Stimulated activated CD4-positive, alpha-beta T cell treated with anti-CD3 and anti-CD28 coated beads, Interleukin-2, amount 100 ng/mL, for 24 hours (primary cell): ENCODE data around the gene CDHR1.
"Not testable (repeated sequence)": the region's sequence is repeated elsewhere in the genome, so short reads cannot be mapped to it uniquely, and the experiment has no call there.

ENCODE experiments used
- DNase-seq, 2 donors: peaks; one replicate each; pipeline ENCODE4 v3.0.0-alpha.2; 2020

Gene CDHR1

DNA sequence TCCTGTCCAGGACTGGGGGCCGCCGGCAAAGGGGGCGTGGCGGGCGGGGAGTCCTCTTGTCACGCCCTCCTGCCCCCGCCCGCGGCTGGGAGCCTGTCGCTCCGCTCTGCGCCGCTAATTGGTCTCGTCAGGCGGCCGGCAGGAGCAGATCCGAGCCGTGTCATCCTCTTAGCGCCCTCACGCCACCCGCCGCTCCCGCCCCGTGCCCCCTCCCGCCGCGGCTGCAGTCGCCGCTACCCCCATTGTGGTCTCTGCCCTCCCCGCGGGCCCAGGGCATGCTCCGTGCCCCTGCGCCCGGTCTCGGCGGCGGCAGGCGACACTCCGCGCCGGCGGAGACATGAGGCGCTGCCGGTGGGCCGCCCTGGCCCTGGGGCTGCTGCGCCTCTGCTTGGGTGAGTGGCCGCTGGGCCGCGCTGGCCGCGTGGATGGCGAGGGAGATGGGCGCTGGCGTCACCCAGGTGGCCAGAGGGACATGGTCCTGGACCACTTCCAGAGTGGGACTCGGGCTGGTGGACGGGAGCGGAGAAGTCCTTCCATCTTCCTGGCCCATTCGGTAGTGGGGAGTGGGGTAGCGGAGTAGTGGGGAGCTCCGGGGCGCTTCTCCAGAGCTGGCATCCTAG lies at the start of gene CDHR1:
Gene CDHR1, plus strand, starts transcription at position 114 of the 620 bp plus-strand sequence. Its CDS starts 224 bp downstream, at position 338.
- peak; percentile 37 to 58 for DNase-seq

DNA sequence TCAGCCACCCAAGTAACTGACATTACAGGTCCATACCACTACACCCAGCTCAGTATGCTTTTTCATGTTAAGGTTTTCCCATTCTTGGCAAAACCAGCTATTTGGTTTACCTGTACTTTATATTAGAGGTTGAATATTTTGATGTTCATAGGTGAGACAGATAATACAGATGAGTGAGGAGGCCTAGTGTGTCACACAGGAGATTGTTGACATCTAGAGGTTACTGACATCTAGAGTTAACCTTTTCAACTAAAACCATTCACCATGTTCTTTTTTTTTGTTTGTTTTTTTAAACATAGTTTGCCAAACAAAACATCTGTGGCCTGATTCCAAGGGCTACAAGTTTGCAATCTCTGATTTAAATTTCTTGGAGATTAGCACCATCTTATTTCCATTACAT lies 47.0 kb upstream of the CDHR1 start:
- DNase-seq: no peak

DNA sequence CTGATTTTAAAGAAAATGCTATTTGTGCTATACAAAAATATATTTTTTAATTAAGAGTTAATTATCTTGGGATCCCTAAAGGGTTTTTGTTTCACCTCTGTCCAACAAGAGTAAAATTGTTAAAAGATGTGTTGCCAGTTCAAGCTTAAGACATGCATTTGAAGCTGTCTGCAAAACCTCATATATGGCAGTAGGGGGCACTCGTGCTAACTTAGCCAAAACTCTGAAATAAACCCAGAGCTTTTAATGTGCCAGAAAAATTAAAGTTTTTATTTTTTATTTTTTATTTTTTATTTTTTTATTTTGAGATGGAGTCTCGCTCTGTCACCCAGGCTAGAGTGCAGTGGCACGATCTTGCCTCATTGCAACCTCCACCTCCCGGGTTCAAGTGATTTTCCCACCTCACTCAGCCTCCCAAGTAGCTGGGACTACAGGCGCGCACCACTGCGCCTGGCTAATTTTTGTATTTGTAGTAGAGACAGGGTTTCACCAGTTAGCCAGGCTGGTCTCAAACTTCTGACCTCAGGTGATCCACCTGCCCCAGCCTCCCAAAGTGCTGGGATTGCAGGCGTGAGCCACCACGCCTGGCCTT lies 46.2 kb upstream of the CDHR1 start:
- DNase-seq: not testable (repeated sequence)

DNA sequence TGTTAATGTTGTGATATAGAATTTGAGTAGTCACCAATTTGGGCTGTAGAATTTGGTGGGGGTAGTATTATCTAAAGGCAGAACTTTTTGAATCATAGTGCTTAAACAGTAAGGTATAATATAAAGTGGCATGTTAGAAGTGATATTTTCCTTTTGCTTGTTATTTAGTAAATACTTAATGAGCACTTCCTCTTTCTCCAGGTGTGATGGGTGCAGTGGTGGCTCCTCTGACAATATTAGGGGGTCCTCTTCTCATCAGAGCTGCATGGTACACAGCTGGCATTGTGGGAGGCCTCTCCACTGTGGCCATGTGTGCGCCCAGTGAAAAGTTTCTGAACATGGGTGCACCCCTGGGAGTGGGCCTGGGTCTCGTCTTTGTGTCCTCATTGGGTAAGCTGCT lies 44.5 kb upstream of the CDHR1 start:
- DNase-seq: no peak

DNA sequence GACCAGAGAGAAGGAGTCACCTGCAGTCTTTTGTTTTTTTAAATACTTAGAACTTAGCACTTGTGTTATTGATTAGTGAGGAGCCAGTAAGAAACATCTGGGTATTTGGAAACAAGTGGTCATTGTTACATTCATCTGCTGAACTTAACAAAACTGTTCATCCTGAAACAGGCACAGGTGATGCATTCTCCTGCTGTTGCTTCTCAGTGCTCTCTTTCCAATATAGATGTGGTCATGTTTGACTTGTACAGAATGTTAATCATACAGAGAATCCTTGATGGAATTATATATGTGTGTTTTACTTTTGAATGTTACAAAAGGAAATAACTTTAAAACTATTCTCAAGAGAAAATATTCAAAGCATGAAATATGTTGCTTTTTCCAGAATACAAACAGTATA lies 41.6 kb upstream of the CDHR1 start:
- DNase-seq: no peak

DNA sequence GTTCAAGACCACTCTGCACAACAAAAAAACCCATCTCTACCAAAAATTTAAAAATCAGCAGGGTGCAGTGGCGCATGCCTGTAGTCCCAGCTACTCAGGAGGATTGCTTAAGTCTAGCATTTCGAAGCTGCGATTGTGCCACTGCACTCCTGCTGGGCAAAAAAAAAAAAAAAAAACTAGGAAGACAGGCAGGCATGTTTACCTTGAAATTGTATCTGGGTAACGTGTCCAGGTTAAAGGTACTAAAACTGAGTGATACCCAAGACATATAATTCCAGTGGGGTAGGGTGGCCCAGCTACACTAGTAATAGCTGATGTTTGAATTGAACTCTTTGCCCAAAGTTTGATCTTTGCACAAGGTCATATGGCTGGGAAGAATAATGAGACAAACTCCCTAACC lies 38.8 kb upstream of the CDHR1 start:
- no peak for DNase-seq

DNA sequence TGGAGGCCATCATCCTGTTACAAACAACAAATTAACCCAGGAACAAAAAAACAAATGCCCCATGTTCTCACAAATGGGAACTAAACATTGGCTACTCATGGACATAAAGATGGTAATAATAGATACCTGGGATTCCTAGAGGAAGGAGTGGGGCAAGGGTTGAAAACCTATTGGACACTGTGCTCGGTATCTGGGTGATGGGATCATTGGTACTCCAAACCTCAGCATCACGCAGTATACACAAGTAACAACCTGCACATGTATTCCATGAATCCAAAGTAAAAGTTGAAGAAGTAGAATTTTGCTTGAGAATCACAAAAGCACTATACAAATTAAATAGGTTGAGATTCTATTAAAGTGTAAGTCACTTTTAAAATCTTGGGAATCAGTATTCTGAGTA lies 38.3 kb upstream of the CDHR1 start:
- DNase-seq: no peak

DNA sequence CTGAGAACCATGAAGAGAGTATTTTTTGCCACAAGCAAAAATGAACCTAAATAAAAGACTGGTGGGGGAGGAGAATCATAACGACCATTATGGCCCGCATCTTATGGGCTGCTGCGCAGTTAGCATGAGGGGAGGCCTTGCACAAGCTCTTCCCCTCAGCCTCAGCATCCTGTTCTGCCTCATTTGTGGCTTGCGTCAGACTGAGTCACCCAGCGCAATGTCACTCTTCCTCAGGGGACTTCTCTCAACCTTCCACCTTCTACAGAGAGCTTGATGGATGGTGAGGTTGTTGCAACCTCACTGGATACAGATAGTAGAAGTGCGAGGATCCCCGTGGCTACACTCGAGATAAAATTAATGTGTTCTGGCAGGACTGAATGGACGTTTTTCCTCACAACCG lies 37.6 kb upstream of the CDHR1 start:
- DNase-seq: peak; percentile 28 to 42

DNA sequence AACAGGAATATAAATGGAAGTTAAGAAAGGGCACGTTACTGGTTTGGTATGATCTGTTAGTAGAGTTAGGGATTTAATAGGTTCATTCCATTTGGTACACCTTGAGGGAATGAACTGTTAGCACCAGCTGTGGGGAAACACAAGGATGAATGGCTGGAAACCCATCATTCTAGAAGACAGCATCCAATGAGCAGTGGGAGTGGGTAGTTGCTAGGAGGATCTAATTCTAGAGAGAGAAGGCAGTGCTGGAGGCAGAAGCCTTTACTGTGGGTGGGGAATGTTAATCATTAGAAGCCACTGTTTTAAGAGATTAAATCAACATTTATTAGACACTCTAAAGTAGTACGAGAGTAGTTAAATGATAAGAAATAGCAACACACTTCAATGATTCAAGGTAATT lies 36.3 kb upstream of the CDHR1 start:
- DNase-seq: no peak

DNA sequence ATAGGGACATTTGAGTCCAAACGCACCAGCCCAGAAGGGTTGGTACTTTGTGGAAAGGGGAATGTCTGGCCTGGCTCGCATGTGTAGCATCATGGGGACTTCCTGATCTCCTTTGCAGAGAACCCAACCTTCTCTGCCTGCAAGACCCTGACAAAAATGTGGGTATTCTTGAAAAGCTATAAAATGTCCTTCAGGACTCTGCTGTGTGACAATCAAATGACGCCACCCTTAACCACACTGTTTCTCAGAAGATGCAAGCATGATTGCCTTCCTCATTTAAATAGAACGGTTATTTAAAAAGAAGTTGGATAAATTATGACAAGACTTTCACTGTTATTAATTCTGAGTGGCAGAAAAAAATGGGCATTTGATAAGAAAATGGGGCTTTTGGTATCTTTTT lies 35.8 kb upstream of the CDHR1 start:
- no peak for DNase-seq

DNA sequence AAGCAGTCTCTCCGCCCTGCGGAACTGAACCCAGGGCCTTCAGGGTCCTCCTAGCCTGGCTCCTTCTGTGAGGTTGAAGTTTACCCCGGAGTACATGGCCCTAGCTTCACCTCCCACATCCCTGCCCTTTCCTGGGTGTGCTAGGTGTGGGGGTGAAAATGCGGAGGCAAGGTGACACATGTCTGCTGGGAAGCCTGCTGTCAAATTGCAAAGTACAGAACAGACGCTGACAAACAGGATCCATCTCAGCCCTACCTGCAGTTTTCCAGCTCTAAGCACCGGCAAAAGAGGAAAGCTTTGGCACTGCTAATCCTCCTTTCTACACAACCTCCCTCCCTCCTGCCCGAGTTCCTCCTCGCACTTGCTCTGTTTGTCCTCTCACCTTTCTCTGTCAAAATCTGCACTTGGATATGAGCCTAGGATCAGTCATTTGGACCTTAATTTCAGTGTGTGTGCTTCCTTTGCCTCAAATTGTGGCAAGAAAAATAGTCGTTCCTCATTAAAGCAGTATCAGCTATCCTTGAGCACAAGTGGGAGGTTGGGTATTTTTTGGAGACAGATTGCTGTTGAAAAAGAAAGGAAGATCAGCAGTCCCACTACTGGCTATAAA lies 35.2 kb upstream of the CDHR1 start:
- no peak for DNase-seq

DNA sequence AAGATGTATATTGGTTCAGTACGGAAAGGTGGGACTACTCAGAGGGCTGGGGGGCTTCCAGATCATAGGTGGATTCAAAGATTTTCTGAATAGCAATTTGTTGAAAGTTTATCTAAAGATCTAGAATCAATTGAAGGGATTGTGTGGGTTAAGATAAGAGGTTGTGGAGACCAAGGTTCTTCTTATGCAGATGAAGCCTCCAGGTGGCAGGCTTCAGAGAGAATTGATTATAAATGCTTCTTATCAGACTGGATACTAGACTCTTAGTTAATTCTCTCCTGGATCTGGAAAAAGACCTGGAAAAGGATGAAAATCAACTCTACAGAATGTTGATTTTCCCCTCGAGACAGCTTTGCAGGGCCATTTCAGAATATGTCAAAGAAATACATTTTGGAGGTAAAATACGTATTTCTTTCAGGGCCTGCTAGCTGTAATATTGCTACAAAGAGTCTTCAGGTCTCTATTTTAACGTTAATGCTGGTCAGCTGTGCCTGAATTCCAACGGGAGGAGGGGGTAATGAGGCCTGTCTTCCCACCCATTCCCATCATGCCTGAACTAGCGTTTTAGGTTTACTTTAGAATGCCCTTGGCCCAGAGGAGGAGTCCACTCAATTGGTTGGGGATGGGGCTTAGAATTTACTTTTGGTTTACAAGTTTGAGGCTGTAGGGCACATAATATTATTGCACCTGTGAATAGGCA lies 33.5 kb upstream of the CDHR1 start:
- no peak for DNase-seq

DNA sequence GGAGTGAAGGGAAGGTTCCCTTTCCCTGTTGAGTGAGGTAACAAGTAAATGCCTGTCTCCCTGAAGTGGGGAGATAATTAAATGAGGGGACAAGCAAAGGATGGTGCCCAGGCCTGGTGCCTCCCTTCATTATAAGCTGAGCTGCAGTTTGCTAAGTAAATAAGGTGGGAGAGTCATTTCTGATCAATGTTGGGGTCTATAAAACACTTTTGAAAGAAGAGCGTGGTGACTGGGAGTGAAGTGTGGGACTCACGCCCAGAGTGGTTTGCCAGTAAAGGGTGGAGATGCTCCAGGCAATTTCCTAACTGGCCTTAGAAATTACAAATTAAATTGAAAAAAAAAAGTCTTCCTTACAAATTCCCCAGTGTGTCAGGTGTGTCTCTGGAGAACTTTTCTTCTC lies 30.3 kb upstream of the CDHR1 start:
- no peak for DNase-seq

DNA sequence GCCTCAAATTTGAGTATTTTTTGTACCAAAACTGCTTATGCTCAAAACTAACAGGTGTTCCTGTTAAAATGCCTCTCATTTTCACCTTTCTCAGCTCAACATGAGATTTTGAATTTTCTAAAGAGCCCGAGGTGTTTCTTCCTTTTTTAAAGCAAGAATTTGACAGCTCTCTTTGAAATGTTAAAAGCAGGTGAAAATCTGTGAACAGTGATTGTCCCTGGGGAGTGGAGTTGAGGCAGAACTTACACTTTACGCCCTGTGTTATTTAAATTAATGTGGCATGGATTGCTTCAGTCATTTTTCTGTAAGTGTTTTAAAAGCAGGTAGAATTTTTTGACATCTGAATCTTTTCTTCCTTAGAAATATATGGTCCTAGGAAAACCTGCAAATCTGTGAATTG lies 29.9 kb upstream of the CDHR1 start:
- DNase-seq: no peak

DNA sequence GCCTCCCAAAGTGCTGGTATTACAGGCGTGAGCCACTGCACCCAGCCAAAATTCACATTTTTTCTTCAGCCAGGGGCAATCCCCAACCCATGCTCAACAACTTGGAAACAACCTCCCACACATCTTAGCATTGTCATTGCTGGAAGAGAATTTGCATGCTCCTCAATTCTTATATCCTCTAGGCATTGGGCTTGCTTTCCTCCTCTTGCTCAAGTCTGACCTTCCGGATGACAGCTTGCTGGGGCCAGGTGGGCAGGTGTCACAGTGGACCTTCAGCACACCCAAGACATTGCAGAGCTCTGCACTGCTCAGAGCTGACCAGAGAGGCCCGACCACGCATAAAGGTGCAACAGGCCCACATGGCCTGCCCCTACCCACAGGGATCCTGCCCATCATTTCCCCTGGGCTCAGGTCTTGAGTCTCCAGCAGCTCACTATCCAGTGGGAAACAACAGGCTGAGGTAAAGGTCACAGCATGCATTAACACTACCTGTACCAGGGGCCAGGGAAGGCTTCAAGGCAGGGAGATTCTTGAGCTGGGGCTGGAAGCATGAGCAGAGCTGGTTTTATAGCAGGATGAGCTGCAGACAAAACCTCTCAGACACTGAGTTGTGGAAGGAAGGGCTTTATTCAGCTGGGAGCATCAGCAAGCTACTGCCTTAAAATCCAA lies 27.6 kb upstream of the CDHR1 start:
- DNase-seq: no peak

DNA sequence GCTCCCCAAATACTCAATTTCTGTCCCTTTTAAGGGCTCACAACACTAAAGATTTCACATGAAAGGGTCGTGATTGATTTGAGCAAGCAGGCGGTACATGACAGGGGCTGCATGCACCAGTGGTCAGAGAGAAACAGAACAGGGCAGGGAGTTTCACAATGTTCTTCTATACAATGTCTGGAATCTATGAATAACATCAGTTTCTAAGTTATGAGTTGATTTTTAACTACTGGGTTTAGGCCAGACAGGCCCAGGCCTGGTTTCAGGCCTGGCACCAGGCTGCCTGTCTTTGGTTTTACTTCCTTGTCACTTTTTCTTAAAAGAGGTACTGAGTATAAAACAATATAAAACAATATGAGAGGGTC lies 27.1 kb upstream of the CDHR1 start:
- not testable (repeated sequence) for DNase-seq

DNA sequence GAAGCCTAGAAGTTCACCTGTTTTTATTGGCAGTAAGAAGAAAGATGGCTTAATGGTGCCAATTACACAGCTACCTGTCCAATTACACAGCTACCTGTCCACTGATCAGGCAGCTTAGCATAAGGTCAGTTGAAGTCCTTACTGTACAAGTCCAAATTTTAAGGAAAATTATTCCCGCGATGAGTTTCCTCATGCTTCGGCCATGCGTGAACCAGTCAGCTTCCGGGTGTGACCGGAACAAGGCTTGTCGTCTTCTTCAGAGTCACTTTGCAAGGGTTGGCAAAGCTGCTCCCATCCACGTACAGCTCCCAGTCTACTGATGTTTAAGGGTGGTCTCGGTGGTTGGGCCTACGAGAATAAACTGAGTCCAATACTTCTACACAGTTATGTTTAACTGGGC lies 26.0 kb upstream of the CDHR1 start:
- DNase-seq: not testable (repeated sequence)

DNA sequence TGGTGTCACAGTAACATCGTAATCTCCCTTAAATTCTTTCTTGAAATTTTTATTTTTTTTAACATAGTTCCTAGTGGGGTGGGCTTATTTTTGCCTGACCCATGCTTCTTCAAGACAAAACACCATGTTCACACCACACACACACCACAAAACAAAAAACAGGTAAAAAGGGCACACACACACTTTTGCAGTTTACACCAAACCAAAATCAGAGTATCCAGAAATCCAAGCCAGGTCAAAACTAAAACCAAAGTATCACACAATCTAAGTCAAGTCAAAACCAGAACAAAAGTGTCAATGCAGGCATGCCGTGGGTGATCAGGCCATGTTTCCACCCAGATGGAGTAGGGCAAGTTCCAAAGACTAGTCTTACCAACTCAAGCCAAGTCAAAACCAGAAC lies 23.1 kb upstream of the CDHR1 start:
- not testable (repeated sequence) for DNase-seq

DNA sequence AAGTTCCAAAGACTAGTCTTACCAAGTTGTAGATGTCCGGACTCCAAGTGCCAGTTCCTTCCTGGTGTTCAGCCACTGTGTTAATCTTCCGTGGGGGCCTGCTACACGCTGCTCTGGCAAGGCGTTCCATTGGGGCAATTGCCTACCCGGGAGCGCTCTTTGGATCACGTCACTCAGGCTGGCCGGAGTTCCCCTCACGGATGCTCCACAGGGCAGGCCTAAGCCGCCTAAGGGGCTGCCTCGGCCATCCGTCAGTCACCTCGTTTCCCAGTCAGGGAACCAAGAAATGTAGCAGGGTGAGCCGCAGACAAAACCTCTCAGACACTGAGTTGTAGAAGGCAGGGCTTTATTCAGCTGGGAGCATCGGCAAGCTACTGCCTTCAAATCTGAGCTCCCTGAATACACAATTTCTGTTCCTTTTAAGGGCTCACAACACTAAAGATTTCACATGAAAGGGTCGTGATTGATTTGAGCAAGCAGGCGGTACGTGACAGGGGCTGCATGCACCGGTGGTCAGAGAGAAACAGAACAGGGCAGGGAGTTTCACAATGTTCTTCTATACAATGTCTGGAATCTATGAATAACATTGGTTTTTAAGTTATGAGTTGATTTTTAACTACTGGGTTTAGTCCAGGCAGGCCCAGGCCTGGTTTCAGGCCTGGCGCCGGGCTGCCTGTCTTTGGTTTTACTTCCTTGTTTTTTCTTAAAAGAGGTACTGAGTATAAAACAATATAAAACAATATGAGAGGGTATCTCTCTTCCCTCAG lies 22.5 kb upstream of the CDHR1 start:
- not testable (repeated sequence) for DNase-seq

DNA sequence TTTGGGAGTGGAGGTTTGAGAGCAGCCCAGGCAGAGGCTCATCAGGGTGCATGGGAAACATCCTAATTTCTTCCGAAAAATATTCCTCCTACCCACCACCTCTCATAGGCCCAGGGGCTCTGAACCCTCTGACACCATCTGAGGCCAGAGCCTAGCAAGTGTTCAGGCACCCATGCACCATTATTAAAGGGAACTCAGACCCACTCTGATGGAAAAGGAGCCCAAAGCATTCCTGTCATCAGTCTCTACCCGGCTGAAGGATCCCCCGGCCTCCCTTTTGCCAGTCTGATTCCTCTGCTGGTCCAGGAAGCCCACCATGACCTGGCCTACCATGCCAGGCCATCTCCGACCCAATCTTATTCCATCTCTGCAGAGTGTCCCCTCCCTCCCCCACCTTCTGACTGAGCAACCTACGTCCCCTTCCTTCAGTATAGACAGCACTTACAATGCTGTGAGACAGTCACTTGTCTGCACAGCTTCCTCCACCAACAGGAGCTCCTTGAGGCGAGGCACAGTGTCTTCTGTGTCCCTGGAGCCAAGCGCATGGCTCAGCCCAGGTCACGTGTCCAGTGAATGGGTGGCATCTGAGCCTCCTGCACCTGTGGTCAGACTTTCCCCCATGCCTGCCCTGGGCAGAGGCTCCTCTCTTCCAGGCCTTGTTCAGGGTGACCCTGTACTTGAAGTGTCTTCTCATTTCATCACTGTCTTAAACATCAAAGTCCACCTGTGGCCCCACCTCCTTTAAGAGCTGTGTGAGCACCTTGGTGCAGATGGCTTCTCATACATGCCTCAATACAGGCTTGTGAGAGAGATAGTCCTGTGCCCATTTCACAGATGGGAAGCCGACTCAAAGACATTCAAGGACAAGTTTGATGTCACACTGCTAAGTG lies 21.6 kb upstream of the CDHR1 start:
- DNase-seq: no peak

DNA sequence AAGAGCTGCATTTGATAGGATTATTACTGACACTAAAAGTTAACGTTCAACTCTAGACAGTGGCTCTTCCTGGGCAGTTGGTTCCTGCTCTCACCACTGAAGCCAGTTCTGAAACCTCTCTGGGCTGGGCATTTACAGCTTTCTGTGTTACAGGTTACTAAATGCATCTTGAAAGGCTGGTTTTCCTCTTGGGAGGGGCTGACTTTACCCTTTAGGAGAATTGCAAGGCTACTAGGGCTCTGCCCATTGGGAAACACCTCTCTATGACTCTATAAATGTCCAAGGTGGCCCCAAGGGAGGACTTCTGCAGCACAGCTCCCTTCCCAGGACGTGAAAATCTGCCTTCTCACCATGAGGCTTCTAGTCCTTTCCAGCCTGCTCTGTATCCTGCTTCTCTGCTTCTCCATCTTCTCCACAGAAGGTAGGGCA lies 20.8 kb upstream of the CDHR1 start, which contains the start of gene GPR15LG:
Gene GPR15LG, plus strand, starts transcription at position 301 of the 429 bp plus-strand sequence. Its CDS starts 51 bp downstream, at position 352.
- DNase-seq: no peak
